Epithelial cell of prostate (primary cell): Measurements from ENCODE around the gene COG2.
A peak's percentile ranks its signal among the peaks of the same experiment; 100 is the strongest.

Source experiments
- DNase-seq: peaks from one replicate; pipeline ENCODE4 v3.0.0-alpha.2; 2011; ENCODE audit warnings: low read depth, low spot score
- H3K27ac ChIP-seq: fragments of 450-650 bp; 2 replicates; pipeline ENCODE4 v1.5.1; 2017; ENCODE audit warnings: mild to moderate bottlenecking

Gene COG2

GRCh38 chr1:230661976-230662375, 19.7 kb downstream of the COG2 start:
- no peak for DNase-seq
- no peak overlapping the region for H3K27ac ChIP-seq

GRCh38 chr1:230668227-230668626, 25.9 kb downstream of the COG2 start:
- DNase-seq = no peak
- H3K27ac ChIP-seq = no peak overlapping the region

GRCh38 chr1:230669543-230669942, 27.3 kb downstream of the COG2 start:
- H3K27ac ChIP-seq = no peak overlapping the region
- no peak for DNase-seq

GRCh38 chr1:230674581-230674980, 32.3 kb downstream of the COG2 start:
- no peak for DNase-seq
- no peak overlapping the region for H3K27ac ChIP-seq

- no peak for DNase-seq
- H3K27ac ChIP-seq = no peak overlapping the region
These were observed 34.9 kb downstream of the COG2 start for GRCh38 chr1:230677200-230677599.

DNA sequence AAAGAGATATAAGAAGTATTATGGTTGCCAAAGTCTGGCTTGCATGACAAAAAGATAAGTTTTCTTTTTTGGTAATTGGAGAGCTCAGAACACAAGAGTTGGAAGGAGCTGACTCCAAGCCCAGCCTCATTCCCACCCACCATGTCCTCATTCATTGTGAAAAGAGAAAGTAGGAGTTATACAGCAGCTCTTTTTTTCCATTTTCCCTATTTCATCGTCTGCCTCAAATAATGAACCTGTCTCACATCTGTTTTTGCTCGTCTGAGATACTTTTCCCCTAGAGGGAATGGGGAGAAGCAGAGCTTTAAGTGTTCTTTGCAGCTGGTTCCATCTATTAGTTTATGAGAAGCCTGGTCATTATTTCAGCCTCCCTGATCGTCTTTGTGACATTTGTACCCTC, 36.9 kb downstream of the COG2 start:
- DNase-seq = no peak
- H3K27ac ChIP-seq = no peak overlapping the region

- no peak for DNase-seq
- no peak overlapping the region for H3K27ac ChIP-seq
These were observed 37.5 kb downstream of the COG2 start for GRCh38 chr1:230679825-230680224.

GRCh38 chr1:230680300-230681025, 38.2 kb downstream of the COG2 start:
- no peak for DNase-seq
- H3K27ac ChIP-seq = no peak overlapping the region

DNA sequence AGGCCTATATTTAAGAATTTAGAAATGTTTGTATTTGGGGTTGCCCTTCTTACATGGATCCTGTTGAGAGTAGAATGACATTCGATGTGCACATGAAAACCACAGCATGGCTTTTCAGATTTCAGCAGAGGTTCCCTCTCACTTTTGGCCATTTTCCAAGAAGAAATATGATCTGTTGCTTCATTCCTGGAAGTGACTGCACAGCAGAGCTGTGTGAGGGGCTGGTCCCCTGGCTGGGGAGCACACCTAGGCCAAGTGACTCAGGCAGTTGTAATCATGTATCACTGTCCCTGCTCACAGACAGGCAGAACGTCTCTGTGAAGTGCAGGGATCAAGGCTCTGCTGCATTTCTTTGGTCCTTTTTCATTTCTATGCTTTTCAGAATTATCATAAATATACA, 39.3 kb downstream of the COG2 start:
- peak overlapping the region; percentile 74 for H3K27ac ChIP-seq
- peak; percentile 78 for DNase-seq

- peak overlapping the region; percentile 74 for H3K27ac ChIP-seq
These were observed 40.0 kb downstream of the COG2 start for GRCh38 chr1:230682274-230682673.

GRCh38 chr1:230682882-230683610, 40.8 kb downstream of the COG2 start:
- peak overlapping the region; percentile 74 for H3K27ac ChIP-seq
- DNase-seq = peak; percentile 45

More at GRCh38 chr1:230682274-230682673, 40.0 kb downstream of the COG2 start:
- no peak for DNase-seq

DNA sequence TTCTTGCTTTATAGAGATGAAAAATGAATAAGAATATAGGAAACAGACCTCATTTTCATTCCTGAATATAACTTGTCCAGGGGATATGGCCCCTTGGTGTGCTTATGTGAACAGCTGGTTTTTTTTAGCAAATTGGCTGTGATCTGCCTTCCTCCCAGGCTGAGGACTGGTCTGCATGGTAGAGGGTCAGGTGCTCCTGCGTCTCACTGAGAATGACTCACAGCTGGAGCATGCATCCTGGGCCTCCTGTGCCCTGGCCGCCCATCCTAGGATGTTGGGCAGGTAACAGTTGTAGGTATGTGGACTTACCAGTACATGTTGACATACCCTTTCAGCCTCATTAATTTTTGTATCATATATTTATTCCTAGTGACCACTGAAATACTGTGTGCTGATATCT, 41.9 kb downstream of the COG2 start:
- peak; percentile 74 for DNase-seq
- peak overlapping the region; percentile 74 for H3K27ac ChIP-seq

DNA sequence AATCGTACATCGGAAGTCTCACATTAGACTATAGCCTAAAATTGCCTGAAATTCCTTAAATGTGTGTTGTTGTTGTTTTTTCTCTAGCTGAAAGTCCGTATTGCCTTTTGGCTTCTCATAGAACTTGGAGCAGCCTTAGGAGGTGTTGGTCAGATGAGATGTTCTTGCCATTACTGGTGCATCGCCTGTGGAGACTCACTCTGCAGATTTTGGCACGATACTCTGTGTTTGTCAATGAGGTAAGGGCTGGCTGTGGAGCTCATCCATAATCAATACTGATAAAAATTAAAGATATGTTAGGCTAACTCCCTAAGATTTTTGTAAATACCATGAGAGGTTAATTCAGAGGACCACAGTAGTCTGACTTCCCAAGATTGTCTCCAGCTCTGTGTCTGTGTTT, 42.7 kb downstream of the COG2 start:
- no peak for DNase-seq
- no peak overlapping the region for H3K27ac ChIP-seq

DNA sequence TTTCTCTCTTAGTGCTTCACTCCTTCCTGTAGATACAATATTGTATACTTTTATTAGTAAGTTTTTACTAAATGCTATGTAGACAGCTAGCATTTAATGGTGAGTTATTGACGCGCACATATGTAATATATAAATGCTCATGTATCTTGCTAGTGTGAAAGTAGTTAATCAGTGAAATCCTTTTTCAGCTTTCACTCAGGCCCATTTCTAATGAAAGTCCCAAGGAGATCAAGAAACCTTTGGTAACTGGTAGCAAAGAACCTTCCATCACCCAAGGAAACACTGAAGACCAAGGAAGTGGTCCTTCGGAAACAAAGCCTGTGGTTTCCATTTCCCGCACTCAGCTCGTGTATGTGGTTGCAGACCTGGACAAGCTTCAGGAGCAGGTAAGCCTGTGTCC, 44.5 kb downstream of the COG2 start:
- H3K27ac ChIP-seq = no peak overlapping the region
- no peak for DNase-seq

- DNase-seq = no peak
- H3K27ac ChIP-seq = no peak overlapping the region
These were observed 47.8 kb downstream of the COG2 start for GRCh38 chr1:230690101-230690500.

DNA sequence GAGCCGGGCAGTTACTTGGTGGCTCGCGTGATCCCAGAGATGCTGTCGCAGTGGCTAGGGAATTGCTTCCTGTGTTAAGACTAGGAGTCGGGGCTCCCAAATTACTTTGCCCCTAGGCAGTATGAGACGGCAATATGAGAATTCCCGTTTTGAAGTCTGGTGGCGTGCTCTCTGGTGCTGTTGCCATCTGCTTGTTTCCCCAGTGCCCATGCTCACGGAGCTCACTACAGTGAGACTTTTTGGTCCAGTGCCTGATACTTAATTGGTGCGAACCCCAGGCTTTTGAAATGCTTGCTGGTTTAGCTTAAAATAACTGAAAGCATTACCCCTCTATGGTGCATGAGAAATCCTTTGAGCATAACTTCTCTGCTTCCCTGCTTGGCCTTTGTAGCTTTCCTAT, 49.3 kb downstream of the COG2 start:
- no peak overlapping the region for H3K27ac ChIP-seq
- no peak for DNase-seq

DNA sequence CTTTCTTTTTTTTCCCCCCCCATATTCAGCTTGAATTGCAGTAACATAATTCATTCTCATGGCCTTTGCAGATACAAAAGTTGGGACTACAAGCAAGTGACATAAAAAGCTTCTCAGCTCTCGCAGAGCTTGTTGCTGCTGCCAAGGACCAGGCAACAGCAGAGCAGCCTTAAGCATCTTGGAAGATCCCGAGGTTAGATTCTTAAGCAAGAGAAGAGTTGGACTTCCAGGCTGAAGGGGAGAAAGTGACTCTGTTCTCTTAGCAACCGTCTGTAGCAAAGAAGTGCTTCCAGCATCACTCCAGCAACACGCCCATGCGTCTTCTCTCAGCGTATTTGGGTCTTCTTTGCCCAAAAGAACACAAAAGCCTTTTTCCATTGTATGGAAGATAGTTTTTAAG, 50.9 kb downstream of the COG2 start:
- no peak overlapping the region for H3K27ac ChIP-seq
- DNase-seq = no peak

DNA sequence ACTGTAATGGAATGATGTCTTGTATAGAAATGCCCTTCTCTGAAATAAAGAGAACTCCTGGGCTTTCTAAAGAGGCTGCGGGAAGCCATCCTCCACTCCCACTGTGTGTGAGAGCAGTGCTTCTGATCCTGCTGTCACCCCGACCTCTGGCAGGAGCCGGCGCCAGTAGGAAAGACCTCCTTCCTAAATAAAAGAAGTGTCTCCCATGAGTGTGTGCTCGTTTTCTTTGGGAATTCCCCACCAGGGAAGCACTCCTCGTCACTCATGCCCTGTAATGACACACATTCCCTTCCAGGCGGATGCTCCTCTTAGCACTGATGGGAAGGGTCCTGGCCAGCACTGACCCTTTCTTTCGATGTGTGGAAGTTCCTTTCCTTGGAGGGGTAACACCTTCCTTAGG, 51.5 kb downstream of the COG2 start:
- no peak overlapping the region for H3K27ac ChIP-seq
- no peak for DNase-seq

DNA sequence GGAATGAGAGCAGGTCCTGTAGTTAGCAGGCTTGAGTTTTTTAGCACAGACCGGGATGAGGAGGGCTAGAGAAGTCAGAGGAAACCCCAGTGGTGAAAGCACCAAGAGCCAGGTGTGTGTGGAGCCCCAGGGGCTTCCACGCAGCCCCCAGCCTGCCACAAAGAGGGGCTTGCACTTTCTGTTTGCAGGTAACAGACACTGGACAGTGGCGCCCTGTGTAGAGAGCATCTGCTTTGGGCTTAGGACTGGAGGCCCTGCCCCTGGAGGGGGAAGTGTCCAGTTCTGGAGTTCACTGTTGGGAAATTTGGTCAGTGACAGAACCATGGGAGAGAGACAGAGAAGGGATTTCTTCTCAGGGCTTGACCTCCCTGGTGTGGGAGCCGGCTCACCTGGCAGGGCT, 52.2 kb downstream of the COG2 start:
- H3K27ac ChIP-seq = no peak overlapping the region
- DNase-seq = no peak

DNA sequence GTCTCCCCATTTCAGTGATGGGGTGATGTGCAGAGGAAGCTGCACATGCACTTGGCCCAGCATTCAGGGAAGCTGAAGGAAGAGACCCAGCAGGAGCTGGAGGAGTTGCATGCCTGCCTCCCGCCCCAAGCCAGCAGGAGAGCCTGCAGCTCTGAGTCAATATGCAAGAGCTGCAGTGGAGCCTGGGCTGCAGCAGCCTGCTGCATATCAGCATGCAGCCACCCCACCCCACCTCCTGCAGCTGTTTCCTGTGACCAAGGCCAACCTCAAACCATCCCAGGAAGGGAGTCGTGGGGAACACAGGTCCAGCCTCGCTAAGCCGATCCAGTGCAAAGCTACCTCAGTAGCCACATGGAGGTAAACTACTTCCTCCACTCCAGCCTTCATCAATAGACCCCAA, 52.7 kb downstream of the COG2 start:
- DNase-seq = no peak
- no peak overlapping the region for H3K27ac ChIP-seq

DNA sequence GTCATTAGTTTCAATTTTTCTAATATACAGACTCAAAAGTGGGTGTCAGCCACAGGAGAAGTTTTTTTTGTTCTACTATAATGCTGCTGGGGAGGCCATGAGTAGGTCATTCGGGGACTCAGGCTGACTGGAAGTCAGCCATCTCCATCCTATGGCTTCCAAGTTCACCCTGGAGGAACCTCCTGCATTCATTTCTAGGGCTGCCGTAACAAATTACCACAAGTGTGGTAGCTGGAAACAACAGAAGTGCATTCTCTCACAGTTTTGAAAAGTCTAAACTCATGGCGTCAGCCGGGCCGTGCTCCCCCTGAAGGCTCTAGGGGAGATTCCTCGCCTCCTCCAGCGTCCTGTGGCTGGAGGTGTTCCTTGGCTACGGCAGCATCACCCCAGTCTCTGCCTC, 53.9 kb downstream of the COG2 start:
- no peak for DNase-seq
- no peak overlapping the region for H3K27ac ChIP-seq
